ENCODE measurements around the gene STOX2. TPM values are rescaled to one million over a fixed set of nuclear protein-coding genes. Genes with fewer than 3 reads are reported as not detected.

Gene STOX2
- total and polyA plus RNA-seq, 10 of the 15 experiments (the other 5 are each of a cell fraction or from before 2014, with no cell fraction given), result 0.01 to 1.2 (median 0.18) TPM; not detected in 4

- BruUV-seq (replicated peaks), result no TSS peak
- no peak for FAIRE-seq
- ChIA-PET POLR2A (interaction anchor here (1.0 kb wide), 1 partner anchor 63 kb away, joined by 3 read pairs; no protein-coding TSS in a partner anchor), RAD21 (ENCODE audit: unreplicated experiment) (no interaction called here), CTCF (no interaction called here), SMC1A (ENCODE audit: uncharacterized antibody, unreplicated experiment) (no interaction called here)
- 6% methylated on average over 18 of the region's 18 CpGs for WGBS (ENCODE audit: insufficient coverage, insufficient replicate concordance, low lambda C conversion rate, missing lambda C conversion rate)
- ATAC-seq, result no peak; the same call in 2 of the 3 replicates
- DNase-seq (ENCODE audit: low read depth, low spot score), result no peak
- in situ Hi-C loops (cut with MboI), result no loop called here
- no peaks in the 10 kb centered on the region for H3K36me3 ChIP-seq (ENCODE audit: control insufficient read depth in 2 of 2, insufficient read depth in 2 of 2, low read length in 1 of 2)
- intact Hi-C loops (cut with micrococcal nuclease; ENCODE audit: unreplicated experiment), result no loop called here
- no peak overlapping the region for H3K9ac ChIP-seq (ENCODE audit: control insufficient read depth, insufficient read depth, low read length)
- peak overlapping the region; percentile 11; the same call in 1 of the 2 replicates for H3K4me2 ChIP-seq (ENCODE audit: control insufficient read depth, insufficient read depth)
- H3K27me3 ChIP-seq (replicated peaks in 1 of 2; ENCODE audit: control insufficient read depth in 2 of 2, insufficient read depth in 2 of 2, low read length in 1 of 2), result peaks cover 0 to 2% of the 10 kb centered on the region in 2 experiments; a peak in 2 of 4 replicates
- no peak overlapping the region for H3K4me3 ChIP-seq
- no peaks in the 10 kb centered on the region for H3K9me3 ChIP-seq (replicated peaks; ENCODE audit: control insufficient read depth, insufficient read depth, low read length)
- no peak overlapping the region for H2AFZ ChIP-seq (ENCODE audit: control insufficient read depth, low read depth, low read length)
- H3K27ac ChIP-seq (ENCODE audit: control insufficient read depth, insufficient read depth), result no peak overlapping the region
- H4K20me1 ChIP-seq (ENCODE audit: control insufficient read depth, insufficient read depth), result no peaks in the 10 kb centered on the region
- no peaks in the 10 kb centered on the region for H3K4me1 ChIP-seq (ENCODE audit: control insufficient read depth, insufficient read depth, low read length)
- TF ChIP-seq RB1 (IDR thresholded peaks at IDR 0.05; ENCODE audit: borderline replicate concordance) (no peak), ELK1 (IDR thresholded peaks at IDR 0.05; ENCODE audit: low read depth, low read length) (no peak), SMAD1 (IDR thresholded peaks at IDR 0.05; ENCODE audit: low read depth, partially characterized antibody) (no peak), CHD1 (IDR thresholded peaks at IDR 0.05; ENCODE audit: low read depth, low read length) (no peak), RBBP5 (conservative IDR thresholded peaks at IDR 0.05) (no peak), ZSCAN29 (IDR thresholded peaks at IDR 0.05) (no peak), CHD2 (IDR thresholded peaks at IDR 0.05; ENCODE audit: borderline replicate concordance, low read depth, low read length) (no peak), CHD4 (IDR thresholded peaks at IDR 0.05) (no peak), IKZF1 (conservative IDR thresholded peaks at IDR 0.05) (no peak), NR2C1 (IDR thresholded peaks at IDR 0.05) (no peak)
- TF ChIP-seq, protein P1, sequence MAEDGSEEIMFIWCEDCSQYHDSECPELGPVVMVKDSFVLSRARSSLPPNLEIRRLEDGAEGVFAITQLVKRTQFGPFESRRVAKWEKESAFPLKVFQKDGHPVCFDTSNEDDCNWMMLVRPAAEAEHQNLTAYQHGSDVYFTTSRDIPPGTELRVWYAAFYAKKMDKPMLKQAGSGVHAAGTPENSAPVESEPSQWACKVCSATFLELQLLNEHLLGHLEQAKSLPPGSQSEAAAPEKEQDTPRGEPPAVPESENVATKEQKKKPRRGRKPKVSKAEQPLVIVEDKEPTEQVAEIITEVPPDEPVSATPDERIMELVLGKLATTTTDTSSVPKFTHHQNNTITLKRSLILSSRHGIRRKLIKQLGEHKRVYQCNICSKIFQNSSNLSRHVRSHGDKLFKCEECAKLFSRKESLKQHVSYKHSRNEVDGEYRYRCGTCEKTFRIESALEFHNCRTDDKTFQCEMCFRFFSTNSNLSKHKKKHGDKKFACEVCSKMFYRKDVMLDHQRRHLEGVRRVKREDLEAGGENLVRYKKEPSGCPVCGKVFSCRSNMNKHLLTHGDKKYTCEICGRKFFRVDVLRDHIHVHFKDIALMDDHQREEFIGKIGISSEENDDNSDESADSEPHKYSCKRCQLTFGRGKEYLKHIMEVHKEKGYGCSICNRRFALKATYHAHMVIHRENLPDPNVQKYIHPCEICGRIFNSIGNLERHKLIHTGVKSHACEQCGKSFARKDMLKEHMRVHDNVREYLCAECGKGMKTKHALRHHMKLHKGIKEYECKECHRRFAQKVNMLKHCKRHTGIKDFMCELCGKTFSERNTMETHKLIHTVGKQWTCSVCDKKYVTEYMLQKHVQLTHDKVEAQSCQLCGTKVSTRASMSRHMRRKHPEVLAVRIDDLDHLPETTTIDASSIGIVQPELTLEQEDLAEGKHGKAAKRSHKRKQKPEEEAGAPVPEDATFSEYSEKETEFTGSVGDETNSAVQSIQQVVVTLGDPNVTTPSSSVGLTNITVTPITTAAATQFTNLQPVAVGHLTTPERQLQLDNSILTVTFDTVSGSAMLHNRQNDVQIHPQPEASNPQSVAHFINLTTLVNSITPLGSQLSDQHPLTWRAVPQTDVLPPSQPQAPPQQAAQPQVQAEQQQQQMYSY (CRISPR knock-in tag; IDR thresholded peaks at IDR 0.05), result no peak
- H3K79me2 ChIP-seq (ENCODE audit: control insufficient read depth, insufficient read depth, low read length), result no peaks in the 10 kb centered on the region
Observed at GRCh38 chr4:184028561-184029374, 123.7 kb downstream of the STOX2 start.

Measured in GM12878 (cell line).